DMS79 treated with DMSO at 0.1 percent for 48 hours (cell line): Measurements from ENCODE around the gene GINS2.

Experiments
- DNase-seq: peaks from one replicate; lab custom pipeline; 2025; lab: John Stamatoyannopoulos, UW

The GINS2 gene

GRCh38 chr16:85688586-85689284, at the start of gene GINS2:
Gene GINS2 (minus strand): TSS chr16:85688954. CDS start chr16:85688898, 56 bp downstream.
- DNase-seq, result peak; percentile 37

DNA sequence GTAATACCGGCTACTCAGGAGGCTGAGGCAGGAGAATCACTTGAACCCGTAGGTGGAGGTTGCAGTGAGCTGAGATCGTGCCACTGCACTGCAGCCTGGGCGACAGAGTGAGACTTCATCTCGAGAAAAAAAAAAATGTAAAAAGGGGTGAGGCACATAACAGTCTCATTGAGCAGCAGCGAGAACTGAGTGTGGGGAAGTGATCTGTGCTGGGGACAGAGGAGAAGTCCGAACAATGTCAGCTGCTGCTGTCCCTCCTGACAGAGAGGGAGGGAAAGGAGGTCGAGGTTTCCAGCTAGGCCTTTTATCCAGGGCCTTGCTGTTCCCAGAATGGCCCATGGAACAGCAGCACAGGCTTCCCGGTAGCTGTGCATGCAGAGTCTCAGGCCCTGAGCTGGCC, 48.2 kb upstream of the GINS2 start:
- DNase-seq, result no peak

DNA sequence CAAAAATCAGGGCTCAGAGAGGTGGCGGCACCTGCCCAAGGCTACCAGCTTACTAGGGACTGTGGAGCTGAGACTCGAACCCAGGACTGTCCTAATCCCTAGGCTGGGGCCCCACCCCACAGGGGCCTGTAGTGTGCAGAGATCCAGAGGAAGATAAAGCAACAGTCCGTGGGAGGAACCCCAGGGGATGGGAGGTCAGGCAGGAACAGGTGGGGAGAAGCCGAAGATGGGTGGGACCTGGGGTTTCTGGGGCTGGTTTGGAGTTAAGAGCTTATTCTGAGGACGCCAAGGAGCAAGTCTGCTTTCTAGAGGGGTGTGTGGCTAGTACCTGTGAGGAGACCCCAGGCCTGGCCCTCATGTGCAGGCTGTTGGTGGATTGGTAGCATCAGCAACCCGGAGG, 47.2 kb upstream of the GINS2 start:
- no peak for DNase-seq

DNA sequence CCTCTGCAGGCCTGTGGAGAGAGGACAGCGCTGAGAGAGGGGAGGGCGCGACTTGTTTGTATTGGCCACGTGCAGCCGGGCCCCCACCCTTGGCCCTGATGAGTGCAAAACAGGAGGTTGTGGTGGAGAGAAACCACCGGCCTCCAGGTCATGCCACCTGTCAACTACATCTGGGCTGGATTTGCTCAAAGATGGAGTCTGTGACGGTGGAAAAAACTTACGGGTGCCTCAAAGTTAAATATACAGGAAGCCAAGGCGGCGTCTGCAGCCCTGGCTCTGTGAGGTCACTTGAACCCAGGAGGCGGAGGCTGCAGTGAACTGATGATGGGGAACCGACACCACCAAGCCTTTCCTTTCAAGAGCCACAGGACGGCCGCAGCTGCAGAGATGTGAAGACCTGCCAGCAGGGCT, 46.5 kb upstream of the GINS2 start:
- DNase-seq, result no peak

GRCh38 chr16:85734311-85735017, 45.7 kb upstream of the GINS2 start:
- no peak for DNase-seq

GRCh38 chr16:85733839-85734170, 45.1 kb upstream of the GINS2 start:
- DNase-seq, result no peak

GRCh38 chr16:85733155-85733838, 44.5 kb upstream of the GINS2 start:
- no peak for DNase-seq

- no peak for DNase-seq
Measured at GRCh38 chr16:85731179-85731578, 42.4 kb upstream of the GINS2 start.

GRCh38 chr16:85730186-85730465, 41.4 kb upstream of the GINS2 start:
- no peak for DNase-seq

- no peak for DNase-seq
Measured at GRCh38 chr16:85729452-85730185, 40.9 kb upstream of the GINS2 start.

GRCh38 chr16:85728879-85729278, 40.1 kb upstream of the GINS2 start:
- no peak for DNase-seq

- DNase-seq, result no peak
Measured at GRCh38 chr16:85724936-85725335, 36.2 kb upstream of the GINS2 start.

- DNase-seq, result no peak
Measured at GRCh38 chr16:85724126-85724879, 35.5 kb upstream of the GINS2 start.

GRCh38 chr16:85722128-85722893, 33.6 kb upstream of the GINS2 start:
- no peak for DNase-seq

- no peak for DNase-seq
Measured at GRCh38 chr16:85720302-85720637, 31.5 kb upstream of the GINS2 start.

- DNase-seq, result no peak
Measured at GRCh38 chr16:85719605-85720301, 31.0 kb upstream of the GINS2 start.

DNA sequence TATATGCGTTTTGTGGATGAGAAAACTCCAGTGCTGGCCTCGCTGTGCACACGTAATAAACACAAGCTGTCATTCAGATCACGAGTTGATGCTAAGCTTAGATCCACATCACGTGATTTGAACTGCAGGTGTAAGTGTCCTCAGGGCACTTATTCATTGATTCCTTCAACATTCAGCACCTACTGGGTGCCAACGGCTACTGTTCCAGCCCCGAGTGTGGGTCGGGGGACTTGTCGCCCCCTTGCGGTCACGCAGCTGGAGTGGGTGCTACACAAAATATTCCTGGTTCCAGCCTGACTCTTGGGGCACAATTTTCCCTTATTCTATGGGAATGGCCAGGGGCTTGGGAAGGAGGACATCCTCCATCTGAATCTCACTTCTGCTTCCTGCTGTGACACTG, 29.9 kb upstream of the GINS2 start:
- DNase-seq, result no peak

DNA sequence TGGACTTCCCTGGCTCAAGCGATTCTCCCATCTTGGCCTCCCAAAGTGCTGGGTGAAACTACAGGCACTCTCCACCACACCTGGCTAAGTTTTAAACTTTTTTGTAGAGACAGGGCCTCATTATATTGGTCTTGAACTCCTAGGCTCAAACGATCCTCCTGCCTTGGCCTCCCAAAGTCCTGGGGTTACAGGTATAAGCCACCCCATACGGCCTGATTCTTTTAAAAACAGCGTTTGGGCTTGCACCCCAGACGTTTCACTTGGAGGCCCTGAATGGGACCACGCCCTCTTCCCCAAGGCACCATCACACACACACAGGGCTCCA, 29.4 kb upstream of the GINS2 start:
- no peak for DNase-seq

DNA sequence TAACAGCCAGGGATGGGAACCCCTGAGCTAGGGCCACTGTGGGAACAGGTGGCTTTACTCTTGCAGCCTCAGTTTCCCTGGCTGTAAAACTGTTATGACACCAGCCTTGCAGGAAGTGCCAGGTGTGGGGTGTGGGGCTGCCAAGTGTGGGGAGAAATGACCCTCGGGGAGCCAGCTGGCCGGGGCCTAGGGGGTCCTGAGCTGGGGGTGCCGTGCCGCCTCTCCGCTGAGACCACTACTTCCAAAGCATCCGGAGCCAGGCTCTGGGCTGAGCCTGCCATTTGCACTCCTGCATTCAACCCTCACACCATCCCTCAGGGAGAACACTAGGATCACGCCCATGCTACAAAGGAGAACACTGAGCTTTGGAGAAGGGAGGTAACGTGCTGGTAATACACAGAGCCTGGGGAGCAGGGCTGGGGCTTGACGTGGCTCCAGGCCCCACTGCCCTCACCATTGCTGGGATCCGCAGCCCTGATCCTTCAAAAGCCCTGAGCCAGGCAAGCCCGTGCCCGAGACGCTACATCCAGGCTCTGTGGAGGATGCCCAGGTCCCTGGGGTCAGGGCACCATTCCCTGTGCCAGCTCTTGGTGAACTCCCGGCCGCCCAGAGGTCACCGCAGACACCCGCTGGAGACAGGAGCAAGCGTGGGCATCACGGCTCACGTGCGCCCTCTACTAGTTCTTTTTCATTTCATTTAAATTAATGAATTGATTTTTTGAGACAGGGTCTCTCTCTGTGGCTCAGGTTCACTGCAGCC, 28.8 kb upstream of the GINS2 start:
- peak; percentile 41 for DNase-seq

- DNase-seq, result peak; percentile 4
Measured at GRCh38 chr16:85716680-85717038, 27.9 kb upstream of the GINS2 start.
